CD8-positive, alpha-beta memory T cell (primary cell): ENCODE measurements around the gene ZBTB26. TPM values are rescaled to one million over a fixed set of nuclear protein-coding genes. Genes with fewer than 3 reads are reported as not detected.
"Not testable (repeated sequence)": the region's sequence is repeated elsewhere in the genome, so short reads cannot be mapped to it uniquely, and the experiment has no call there.

Experiments used
- CTCF ChIA-PET: fragments of 350-600 bp; sonication (Branson Sonifier 250); formaldehyde crosslinking; loops from one replicate; lab custom pipeline; 2021; ENCODE audit warnings: antibody characterized with exemption; lab: Charles Lee
- POLR2A ChIA-PET: fragments of 350-600 bp; sonication (Branson Sonifier 250); formaldehyde crosslinking; loops from one replicate; lab custom pipeline; 2021; ENCODE audit warnings: antibody characterized with exemption; lab: Charles Lee
- DNase-seq, 5 donors: peaks; one replicate each; pipeline versions ENCODE4 v3.0.0 to v3.0.0-alpha.2; 2020 to 2022; ENCODE audit warnings: mixed read lengths in 1 of 5
- H3K27ac ChIP-seq: one replicate; pipeline ENCODE4 v1.7.0; 2013; ENCODE audit warnings: low read depth, mild to moderate bottlenecking, low read length, moderate library complexity
- H3K27me3 ChIP-seq: 2 replicates; pipeline ENCODE4 v1.7.0; 2013; ENCODE audit warnings: low read length, mild to moderate bottlenecking; ENCODE audit not compliant: insufficient read depth, poor library complexity, severe bottlenecking
- H3K36me3 ChIP-seq: 2 replicates; pipeline ENCODE4 v1.7.0; 2013; ENCODE audit warnings: mild to moderate bottlenecking, low read length, moderate library complexity; ENCODE audit not compliant: insufficient read depth
- H3K4me1 ChIP-seq: 2 replicates; pipeline ENCODE4 v1.7.0; 2013; ENCODE audit warnings: mild to moderate bottlenecking, low read length, moderate library complexity; ENCODE audit not compliant: insufficient read depth
- H3K4me3 ChIP-seq: 2 replicates; pipeline ENCODE4 v1.7.0; 2013; ENCODE audit warnings: mild to moderate bottlenecking, low read length
- H3K9me3 ChIP-seq: 2 replicates; pipeline ENCODE4 v1.7.0; 2013; ENCODE audit warnings: mild to moderate bottlenecking, low read length
- H3K27ac Mint-ChIP-seq, 8 donors: one replicate each; pipeline ENCODE4 v1.8.0; 2020 to 2021; ENCODE audit warnings: mixed read lengths in 8 of 8, mild to moderate bottlenecking in 6 of 8, inconsistent platforms in 3 of 8, moderate library complexity in 3 of 8
- H3K27me3 Mint-ChIP-seq, 2 donors: one replicate each; pipeline ENCODE4 v1.8.0; 2020 to 2021; ENCODE audit warnings: mixed read lengths in 2 of 2, mild to moderate bottlenecking in 1 of 2, moderate library complexity in 1 of 2
- H3K36me3 Mint-ChIP-seq, 3 donors: one replicate each; pipeline ENCODE4 v1.8.0; 2020 to 2021; ENCODE audit warnings: mixed read lengths in 3 of 3, inconsistent platforms in 1 of 3, mild to moderate bottlenecking in 1 of 3
- H3K4me1 Mint-ChIP-seq, 3 donors: one replicate each; pipeline ENCODE4 v1.8.0; 2020 to 2021; ENCODE audit warnings: mixed read lengths in 3 of 3, inconsistent platforms in 1 of 3, mild to moderate bottlenecking in 1 of 3
- H3K4me3 Mint-ChIP-seq, 7 donors: one replicate each; pipeline ENCODE4 v1.8.0; 2020 to 2021; ENCODE audit warnings: mixed read lengths in 7 of 7, mild to moderate bottlenecking in 6 of 7, moderate library complexity in 4 of 7, inconsistent platforms in 2 of 7
- H3K9me3 Mint-ChIP-seq, 5 donors: one replicate each; pipeline ENCODE4 v1.8.0; 2020 to 2022; ENCODE audit warnings: mixed read lengths in 5 of 5, mild to moderate bottlenecking in 3 of 5, moderate library complexity in 2 of 5, inconsistent platforms in 1 of 5
- polyA plus RNA-seq: library from polyadenylated mRNA; unstranded; fragments of 300-500 nt; fragmentation: Illumina TruSeq; gene quantifications from one replicate; pipeline ENCODE4 v1.2.3, GENCODE V29; 2021
- total RNA-seq, 2 experiments: library from RNA; stranded (reverse); gene quantifications; one replicate each; pipeline ENCODE4 v1.2.3, GENCODE V29; 2021

Gene ZBTB26
- total and polyA plus RNA-seq, 3 experiments from 2014 or later, result 0.49 to 5.4 (median 4.8) TPM

DNA sequence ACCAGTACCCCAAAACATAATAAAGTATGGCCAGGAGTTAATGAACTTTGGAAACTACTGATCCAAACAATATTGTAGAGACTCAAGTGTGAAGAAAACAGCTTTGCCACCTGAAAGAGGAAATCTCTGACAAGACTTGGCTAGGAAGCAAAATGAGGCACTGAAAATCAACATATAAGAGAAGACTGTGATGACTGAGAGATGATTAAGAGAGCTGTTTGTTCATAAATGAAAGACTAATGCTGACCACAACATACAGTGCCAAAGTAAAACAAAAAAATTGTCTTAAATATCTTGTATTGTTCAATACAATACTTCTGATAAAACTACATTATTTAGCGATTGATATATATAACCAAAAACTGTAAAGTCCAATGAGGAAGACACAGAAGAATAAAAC, 33.3 kb downstream of the ZBTB26 start:
- Histone ChIP-seq H3K4me1 (peaks cover 47% of the 10 kb centered on the region), H3K9me3 (no peaks in the 10 kb centered on the region), H3K27me3 (no peaks in the 10 kb centered on the region), H3K36me3 (peaks cover 8% of the 10 kb centered on the region), H3K27ac (no peak overlapping the region), H3K4me3 (no peak overlapping the region)
- Mint-ChIP-seq H3K4me1 (peaks cover 46 to 76% (median 70%) of the 10 kb centered on the region in 3 donors), H3K4me3 (peak overlapping the region; percentile 0 to 44 (median 5)), H3K9me3 (no peaks in the 10 kb centered on the region), H3K27ac (peak overlapping the region in 7 of 8 donors; percentile 1 to 62 (median 44)), H3K36me3 (peaks cover 0 to 47% (median 9%) of the 10 kb centered on the region in 3 donors), H3K27me3 (no peaks in the 10 kb centered on the region)
- CTCF ChIA-PET, result interaction anchor here (1.5 kb wide), 1 partner anchor 63 kb away, joined by 4 read pairs; no protein-coding TSS in a partner anchor
- no peak for DNase-seq
- POLR2A ChIA-PET, result no interaction called here

DNA sequence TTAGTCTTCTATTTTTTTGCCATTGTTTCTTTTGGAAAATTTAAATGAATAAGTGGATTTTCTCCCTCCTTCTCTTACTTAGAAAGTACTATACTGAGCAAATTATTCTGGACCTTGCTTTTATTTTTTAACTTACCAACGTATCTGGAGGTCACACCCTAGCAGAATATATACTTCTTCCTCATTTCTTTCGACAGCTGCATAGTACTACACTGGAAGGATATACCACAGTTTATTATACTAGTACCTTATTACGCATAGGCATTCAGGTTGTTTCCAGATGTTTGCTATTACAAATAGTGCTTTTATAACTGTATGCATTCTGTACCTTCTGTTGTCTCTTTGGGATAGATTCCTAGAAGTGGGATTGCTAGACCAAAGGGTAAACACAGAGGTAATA, 42.8 kb downstream of the ZBTB26 start:
- no peak for DNase-seq
- no peak overlapping the region for H3K4me3 Mint-ChIP-seq
- CTCF ChIA-PET, result no interaction called here
- Histone ChIP-seq H3K4me1 (no peaks in the 10 kb centered on the region), H3K4me3 (no peak overlapping the region), H3K27me3 (no peaks in the 10 kb centered on the region), H3K27ac (no peak overlapping the region), H3K36me3 (peaks cover 35% of the 10 kb centered on the region), H3K9me3 (no peaks in the 10 kb centered on the region)
- no peaks in the 10 kb centered on the region for H3K27me3 Mint-ChIP-seq
- H3K27ac Mint-ChIP-seq, result peak overlapping the region in 1 of 8 donors; percentile 34
- peaks cover 0 to 70% (median 13%) of the 10 kb centered on the region in 3 donors for H3K36me3 Mint-ChIP-seq
- peaks cover 1 to 10% (median 6%) of the 10 kb centered on the region in 3 donors for H3K4me1 Mint-ChIP-seq
- no peaks in the 10 kb centered on the region for H3K9me3 Mint-ChIP-seq
- POLR2A ChIA-PET, result no interaction called here

- Mint-ChIP-seq H3K4me3 (no peak overlapping the region), H3K4me1 (peaks cover 6 to 17% (median 15%) of the 10 kb centered on the region in 3 donors), H3K36me3 (peaks cover 0 to 67% (median 19%) of the 10 kb centered on the region in 3 donors), H3K9me3 (no peaks in the 10 kb centered on the region), H3K27ac (peak overlapping the region in 1 of 8 donors; percentile 30), H3K27me3 (no peaks in the 10 kb centered on the region)
- Histone ChIP-seq H3K9me3 (no peaks in the 10 kb centered on the region), H3K36me3 (peaks cover 29% of the 10 kb centered on the region), H3K4me1 (no peaks in the 10 kb centered on the region), H3K27ac (no peak overlapping the region), H3K27me3 (no peaks in the 10 kb centered on the region), H3K4me3 (no peak overlapping the region)
- CTCF ChIA-PET, result no interaction called here
- DNase-seq, result no peak
- POLR2A ChIA-PET, result no interaction called here
These were observed 48.2 kb downstream of the ZBTB26 start for GRCh38 chr9:122883125-122883524.

GRCh38 chr9:122879443-122879842, 51.9 kb downstream of the ZBTB26 start:
- Mint-ChIP-seq H3K4me1 (peaks cover 13 to 25% (median 23%) of the 10 kb centered on the region in 3 donors), H3K27me3 (no peaks in the 10 kb centered on the region), H3K9me3 (no peaks in the 10 kb centered on the region), H3K36me3 (peaks cover 0 to 79% (median 30%) of the 10 kb centered on the region in 3 donors), H3K4me3 (no peak overlapping the region), H3K27ac (no peak overlapping the region)
- no peak overlapping the region for H3K4me3 ChIP-seq
- ChIA-PET CTCF (no interaction called here), POLR2A (no interaction called here)
- H3K9me3 ChIP-seq, result no peaks in the 10 kb centered on the region
- no peak for DNase-seq
- H3K27me3 ChIP-seq, result no peaks in the 10 kb centered on the region
- no peak overlapping the region for H3K27ac ChIP-seq
- H3K4me1 ChIP-seq, result no peaks in the 10 kb centered on the region
- peaks cover 51% of the 10 kb centered on the region for H3K36me3 ChIP-seq

GRCh38 chr9:122875523-122875922, 55.8 kb downstream of the ZBTB26 start:
- Mint-ChIP-seq H3K36me3 (peaks cover 0 to 85% (median 16%) of the 10 kb centered on the region in 3 donors), H3K27me3 (peaks cover 0 to 1% of the 10 kb centered on the region in 2 donors), H3K4me1 (peaks cover 10 to 16% (median 11%) of the 10 kb centered on the region in 3 donors), H3K4me3 (no peak overlapping the region), H3K9me3 (no peaks in the 10 kb centered on the region), H3K27ac (peak overlapping the region in 5 of 8 donors; percentile 27 to 48 (median 40))
- DNase-seq, result no peak
- ChIA-PET CTCF (no interaction called here), POLR2A (no interaction called here)
- Histone ChIP-seq H3K27ac (no peak overlapping the region), H3K27me3 (no peaks in the 10 kb centered on the region), H3K4me3 (no peak overlapping the region), H3K36me3 (peaks cover 47% of the 10 kb centered on the region), H3K9me3 (no peaks in the 10 kb centered on the region), H3K4me1 (no peaks in the 10 kb centered on the region)

DNA sequence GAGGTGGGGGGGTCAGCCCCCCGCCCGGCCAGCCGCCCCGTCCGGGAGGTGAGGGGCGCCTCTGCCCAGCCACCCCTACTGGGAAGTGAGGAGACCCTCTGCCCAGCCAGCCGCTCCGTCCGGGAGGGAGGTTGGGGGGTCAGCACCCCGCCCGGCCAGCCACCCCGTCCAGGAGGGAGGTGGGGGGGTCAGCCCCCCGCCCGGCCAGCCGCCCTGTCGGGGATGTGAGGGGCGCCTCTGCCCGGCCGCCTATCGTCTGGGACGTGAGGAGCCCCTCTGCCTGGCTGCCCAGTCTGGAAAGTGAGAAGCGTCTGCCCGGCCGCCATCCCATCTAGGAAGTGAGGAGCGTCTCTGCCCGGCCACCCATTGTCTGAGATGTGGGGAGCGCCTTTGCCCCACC, 64.0 kb downstream of the ZBTB26 start:
- H3K9me3 Mint-ChIP-seq, POLR2A ChIA-PET, H3K4me1 Mint-ChIP-seq, H3K4me3 ChIP-seq, H3K36me3 ChIP-seq, H3K9me3 ChIP-seq, CTCF ChIA-PET, H3K27me3 Mint-ChIP-seq, H3K27me3 ChIP-seq, H3K4me1 ChIP-seq, H3K27ac Mint-ChIP-seq, H3K4me3 Mint-ChIP-seq, DNase-seq, H3K27ac ChIP-seq: not testable (repeated sequence)
- peaks cover 0 to 58% (median 7%) of the 10 kb centered on the region in 3 donors for H3K36me3 Mint-ChIP-seq

- ChIA-PET CTCF (no interaction called here), POLR2A (no interaction called here)
- Histone ChIP-seq H3K9me3 (no peaks in the 10 kb centered on the region), H3K27me3 (no peaks in the 10 kb centered on the region), H3K36me3 (no peaks in the 10 kb centered on the region), H3K4me1 (no peaks in the 10 kb centered on the region), H3K4me3 (no peak overlapping the region), H3K27ac (no peak overlapping the region)
- no peak overlapping the region for H3K4me3 Mint-ChIP-seq
- peaks cover 3 to 13% (median 5%) of the 10 kb centered on the region in 3 donors for H3K4me1 Mint-ChIP-seq
- H3K36me3 Mint-ChIP-seq, result peaks cover 0 to 57% (median 4%) of the 10 kb centered on the region in 3 donors
- peak overlapping the region in 1 of 8 donors; percentile 57 for H3K27ac Mint-ChIP-seq
- no peaks in the 10 kb centered on the region for H3K9me3 Mint-ChIP-seq
- no peak for DNase-seq
- no peaks in the 10 kb centered on the region for H3K27me3 Mint-ChIP-seq
These were observed 65.2 kb downstream of the ZBTB26 start for GRCh38 chr9:122866079-122866478.
